Measurements from ENCODE around the gene HVCN1.

DNA sequence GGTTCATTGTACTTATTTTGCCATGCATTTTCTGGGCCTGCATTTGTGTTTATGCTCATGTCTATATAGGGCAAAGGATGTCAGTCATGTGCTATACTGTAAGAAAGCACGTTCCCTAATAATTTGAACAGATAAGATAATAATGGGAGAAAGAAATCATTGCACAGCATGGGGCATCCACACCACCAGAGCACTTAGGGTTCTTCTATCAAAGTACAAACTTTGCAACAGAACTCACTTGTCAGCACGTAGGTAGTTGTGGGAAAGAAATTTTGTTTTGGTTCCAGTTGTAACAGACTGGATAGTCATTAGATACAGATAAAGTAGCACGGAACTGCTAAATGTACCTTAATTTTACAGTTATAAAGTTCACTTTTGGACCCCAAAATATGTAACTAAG is 43.7 kb upstream of the HVCN1 start:
- TF ChIP-seq YY1 (tag by site-specific recombination; IDR thresholded peaks at IDR 0.05) (no peak), ZNF274 (IDR thresholded peaks at IDR 0.05; ENCODE audit: low read length) (no peak), ZNF274 (tag by site-specific recombination; IDR thresholded peaks at IDR 0.05; ENCODE audit: borderline replicate concordance) (no peak), ZBTB7A (tag by site-specific recombination; IDR thresholded peaks at IDR 0.05; ENCODE audit: low read depth) (no peak), KLF9 (tag by site-specific recombination; IDR thresholded peaks at IDR 0.05; ENCODE audit: low read depth) (no peak), SCRT1 (tag by site-specific recombination; IDR thresholded peaks at IDR 0.05; ENCODE audit: borderline replicate concordance) (no peak), ZNF391 (tag by site-specific recombination; IDR thresholded peaks at IDR 0.05; ENCODE audit: borderline replicate concordance, low read depth) (no peak), ZNF621 (tag by site-specific recombination; IDR thresholded peaks at IDR 0.05) (no peak), ELK4 (IDR thresholded peaks at IDR 0.05; ENCODE audit: borderline replicate concordance, low read depth, low read length) (no peak)
- TF ChIP-seq, protein P1, sequence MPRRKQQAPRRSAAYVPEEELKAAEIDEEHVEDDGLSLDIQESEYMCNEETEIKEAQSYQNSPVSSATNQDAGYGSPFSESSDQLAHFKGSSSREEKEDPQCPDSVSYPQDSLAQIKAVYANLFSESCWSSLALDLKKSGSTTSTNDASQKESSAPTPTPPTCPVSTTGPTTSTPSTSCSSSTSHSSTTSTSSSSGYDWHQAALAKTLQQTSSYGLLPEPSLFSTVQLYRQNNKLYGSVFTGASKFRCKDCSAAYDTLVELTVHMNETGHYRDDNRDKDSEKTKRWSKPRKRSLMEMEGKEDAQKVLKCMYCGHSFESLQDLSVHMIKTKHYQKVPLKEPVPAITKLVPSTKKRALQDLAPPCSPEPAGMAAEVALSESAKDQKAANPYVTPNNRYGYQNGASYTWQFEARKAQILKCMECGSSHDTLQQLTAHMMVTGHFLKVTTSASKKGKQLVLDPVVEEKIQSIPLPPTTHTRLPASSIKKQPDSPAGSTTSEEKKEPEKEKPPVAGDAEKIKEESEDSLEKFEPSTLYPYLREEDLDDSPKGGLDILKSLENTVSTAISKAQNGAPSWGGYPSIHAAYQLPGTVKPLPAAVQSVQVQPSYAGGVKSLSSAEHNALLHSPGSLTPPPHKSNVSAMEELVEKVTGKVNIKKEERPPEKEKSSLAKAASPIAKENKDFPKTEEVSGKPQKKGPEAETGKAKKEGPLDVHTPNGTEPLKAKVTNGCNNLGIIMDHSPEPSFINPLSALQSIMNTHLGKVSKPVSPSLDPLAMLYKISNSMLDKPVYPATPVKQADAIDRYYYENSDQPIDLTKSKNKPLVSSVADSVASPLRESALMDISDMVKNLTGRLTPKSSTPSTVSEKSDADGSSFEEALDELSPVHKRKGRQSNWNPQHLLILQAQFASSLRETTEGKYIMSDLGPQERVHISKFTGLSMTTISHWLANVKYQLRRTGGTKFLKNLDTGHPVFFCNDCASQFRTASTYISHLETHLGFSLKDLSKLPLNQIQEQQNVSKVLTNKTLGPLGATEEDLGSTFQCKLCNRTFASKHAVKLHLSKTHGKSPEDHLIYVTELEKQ (tag by site-specific recombination; IDR thresholded peaks at IDR 0.05; ENCODE audit: borderline replicate concordance): no peak
- TF ChIP-seq, protein P2, sequence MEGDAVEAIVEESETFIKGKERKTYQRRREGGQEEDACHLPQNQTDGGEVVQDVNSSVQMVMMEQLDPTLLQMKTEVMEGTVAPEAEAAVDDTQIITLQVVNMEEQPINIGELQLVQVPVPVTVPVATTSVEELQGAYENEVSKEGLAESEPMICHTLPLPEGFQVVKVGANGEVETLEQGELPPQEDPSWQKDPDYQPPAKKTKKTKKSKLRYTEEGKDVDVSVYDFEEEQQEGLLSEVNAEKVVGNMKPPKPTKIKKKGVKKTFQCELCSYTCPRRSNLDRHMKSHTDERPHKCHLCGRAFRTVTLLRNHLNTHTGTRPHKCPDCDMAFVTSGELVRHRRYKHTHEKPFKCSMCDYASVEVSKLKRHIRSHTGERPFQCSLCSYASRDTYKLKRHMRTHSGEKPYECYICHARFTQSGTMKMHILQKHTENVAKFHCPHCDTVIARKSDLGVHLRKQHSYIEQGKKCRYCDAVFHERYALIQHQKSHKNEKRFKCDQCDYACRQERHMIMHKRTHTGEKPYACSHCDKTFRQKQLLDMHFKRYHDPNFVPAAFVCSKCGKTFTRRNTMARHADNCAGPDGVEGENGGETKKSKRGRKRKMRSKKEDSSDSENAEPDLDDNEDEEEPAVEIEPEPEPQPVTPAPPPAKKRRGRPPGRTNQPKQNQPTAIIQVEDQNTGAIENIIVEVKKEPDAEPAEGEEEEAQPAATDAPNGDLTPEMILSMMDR (tag by site-specific recombination; IDR thresholded peaks at IDR 0.05): no peak
- TF ChIP-seq, protein P3, sequence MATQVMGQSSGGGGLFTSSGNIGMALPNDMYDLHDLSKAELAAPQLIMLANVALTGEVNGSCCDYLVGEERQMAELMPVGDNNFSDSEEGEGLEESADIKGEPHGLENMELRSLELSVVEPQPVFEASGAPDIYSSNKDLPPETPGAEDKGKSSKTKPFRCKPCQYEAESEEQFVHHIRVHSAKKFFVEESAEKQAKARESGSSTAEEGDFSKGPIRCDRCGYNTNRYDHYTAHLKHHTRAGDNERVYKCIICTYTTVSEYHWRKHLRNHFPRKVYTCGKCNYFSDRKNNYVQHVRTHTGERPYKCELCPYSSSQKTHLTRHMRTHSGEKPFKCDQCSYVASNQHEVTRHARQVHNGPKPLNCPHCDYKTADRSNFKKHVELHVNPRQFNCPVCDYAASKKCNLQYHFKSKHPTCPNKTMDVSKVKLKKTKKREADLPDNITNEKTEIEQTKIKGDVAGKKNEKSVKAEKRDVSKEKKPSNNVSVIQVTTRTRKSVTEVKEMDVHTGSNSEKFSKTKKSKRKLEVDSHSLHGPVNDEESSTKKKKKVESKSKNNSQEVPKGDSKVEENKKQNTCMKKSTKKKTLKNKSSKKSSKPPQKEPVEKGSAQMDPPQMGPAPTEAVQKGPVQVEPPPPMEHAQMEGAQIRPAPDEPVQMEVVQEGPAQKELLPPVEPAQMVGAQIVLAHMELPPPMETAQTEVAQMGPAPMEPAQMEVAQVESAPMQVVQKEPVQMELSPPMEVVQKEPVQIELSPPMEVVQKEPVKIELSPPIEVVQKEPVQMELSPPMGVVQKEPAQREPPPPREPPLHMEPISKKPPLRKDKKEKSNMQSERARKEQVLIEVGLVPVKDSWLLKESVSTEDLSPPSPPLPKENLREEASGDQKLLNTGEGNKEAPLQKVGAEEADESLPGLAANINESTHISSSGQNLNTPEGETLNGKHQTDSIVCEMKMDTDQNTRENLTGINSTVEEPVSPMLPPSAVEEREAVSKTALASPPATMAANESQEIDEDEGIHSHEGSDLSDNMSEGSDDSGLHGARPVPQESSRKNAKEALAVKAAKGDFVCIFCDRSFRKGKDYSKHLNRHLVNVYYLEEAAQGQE (tag by site-specific recombination; IDR thresholded peaks at IDR 0.05): no peak
